Measurements from ENCODE around the gene ANK3.

DNA sequence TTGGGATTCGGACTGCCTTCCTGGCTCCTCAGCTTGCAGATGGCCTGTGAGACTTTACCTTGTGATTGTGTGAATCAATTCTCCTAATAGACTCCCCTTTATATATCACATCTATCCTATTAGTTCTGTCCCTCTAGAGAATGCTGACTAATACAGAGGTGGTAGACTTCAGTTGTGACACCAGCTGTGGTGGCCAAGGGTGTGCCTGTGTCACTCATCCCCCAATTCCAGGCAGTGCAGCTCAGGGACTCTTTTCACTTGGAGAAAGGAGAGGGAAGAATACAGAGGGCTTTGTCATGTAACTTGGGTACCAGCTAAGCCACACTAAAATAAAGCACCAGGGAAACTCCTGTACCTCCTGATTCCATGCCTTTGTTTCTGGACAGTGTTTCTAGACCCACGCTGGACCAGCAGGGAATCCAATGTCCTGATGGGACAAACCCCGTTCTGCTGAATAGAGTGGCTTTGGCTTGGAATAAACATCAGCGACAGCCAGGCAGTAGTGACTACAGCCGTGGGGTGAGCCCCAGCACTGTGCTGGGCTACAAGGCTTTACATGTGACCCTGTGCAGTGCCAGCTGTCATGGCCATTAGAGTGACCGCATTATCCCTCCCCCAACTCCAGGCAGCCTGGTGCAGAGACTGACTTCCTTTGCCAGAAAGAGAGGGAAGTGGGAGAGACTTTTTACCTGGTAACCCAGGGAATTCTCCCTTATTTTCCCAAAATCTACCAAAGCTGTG, 233.6 kb downstream of the ANK3 start:
- TF ChIP-seq, protein P1, sequence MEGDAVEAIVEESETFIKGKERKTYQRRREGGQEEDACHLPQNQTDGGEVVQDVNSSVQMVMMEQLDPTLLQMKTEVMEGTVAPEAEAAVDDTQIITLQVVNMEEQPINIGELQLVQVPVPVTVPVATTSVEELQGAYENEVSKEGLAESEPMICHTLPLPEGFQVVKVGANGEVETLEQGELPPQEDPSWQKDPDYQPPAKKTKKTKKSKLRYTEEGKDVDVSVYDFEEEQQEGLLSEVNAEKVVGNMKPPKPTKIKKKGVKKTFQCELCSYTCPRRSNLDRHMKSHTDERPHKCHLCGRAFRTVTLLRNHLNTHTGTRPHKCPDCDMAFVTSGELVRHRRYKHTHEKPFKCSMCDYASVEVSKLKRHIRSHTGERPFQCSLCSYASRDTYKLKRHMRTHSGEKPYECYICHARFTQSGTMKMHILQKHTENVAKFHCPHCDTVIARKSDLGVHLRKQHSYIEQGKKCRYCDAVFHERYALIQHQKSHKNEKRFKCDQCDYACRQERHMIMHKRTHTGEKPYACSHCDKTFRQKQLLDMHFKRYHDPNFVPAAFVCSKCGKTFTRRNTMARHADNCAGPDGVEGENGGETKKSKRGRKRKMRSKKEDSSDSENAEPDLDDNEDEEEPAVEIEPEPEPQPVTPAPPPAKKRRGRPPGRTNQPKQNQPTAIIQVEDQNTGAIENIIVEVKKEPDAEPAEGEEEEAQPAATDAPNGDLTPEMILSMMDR (IDR thresholded peaks at IDR 0.05), result no peak
- no peak for TF ChIP-seq POLR2A (IDR thresholded peaks at IDR 0.05)

All from uterus (tissue), 2 donors.